Pons (tissue), 1 donor: ENCODE results near the gene CDC42BPA.
A peak's percentile ranks its signal among the peaks of the same experiment; 100 is the strongest.
"Not testable (repeated sequence)": the region's sequence is repeated elsewhere in the genome, so short reads cannot be mapped to it uniquely, and the experiment has no call there.

Experiments used
- DNase-seq: peaks from one replicate; pipeline ENCODE4 v3.0.0-alpha.2; 2016; ENCODE audit warnings: low spot score

Gene CDC42BPA, protein sequence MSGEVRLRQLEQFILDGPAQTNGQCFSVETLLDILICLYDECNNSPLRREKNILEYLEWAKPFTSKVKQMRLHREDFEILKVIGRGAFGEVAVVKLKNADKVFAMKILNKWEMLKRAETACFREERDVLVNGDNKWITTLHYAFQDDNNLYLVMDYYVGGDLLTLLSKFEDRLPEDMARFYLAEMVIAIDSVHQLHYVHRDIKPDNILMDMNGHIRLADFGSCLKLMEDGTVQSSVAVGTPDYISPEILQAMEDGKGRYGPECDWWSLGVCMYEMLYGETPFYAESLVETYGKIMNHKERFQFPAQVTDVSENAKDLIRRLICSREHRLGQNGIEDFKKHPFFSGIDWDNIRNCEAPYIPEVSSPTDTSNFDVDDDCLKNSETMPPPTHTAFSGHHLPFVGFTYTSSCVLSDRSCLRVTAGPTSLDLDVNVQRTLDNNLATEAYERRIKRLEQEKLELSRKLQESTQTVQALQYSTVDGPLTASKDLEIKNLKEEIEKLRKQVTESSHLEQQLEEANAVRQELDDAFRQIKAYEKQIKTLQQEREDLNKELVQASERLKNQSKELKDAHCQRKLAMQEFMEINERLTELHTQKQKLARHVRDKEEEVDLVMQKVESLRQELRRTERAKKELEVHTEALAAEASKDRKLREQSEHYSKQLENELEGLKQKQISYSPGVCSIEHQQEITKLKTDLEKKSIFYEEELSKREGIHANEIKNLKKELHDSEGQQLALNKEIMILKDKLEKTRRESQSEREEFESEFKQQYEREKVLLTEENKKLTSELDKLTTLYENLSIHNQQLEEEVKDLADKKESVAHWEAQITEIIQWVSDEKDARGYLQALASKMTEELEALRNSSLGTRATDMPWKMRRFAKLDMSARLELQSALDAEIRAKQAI (N-terminal part only)

DNA sequence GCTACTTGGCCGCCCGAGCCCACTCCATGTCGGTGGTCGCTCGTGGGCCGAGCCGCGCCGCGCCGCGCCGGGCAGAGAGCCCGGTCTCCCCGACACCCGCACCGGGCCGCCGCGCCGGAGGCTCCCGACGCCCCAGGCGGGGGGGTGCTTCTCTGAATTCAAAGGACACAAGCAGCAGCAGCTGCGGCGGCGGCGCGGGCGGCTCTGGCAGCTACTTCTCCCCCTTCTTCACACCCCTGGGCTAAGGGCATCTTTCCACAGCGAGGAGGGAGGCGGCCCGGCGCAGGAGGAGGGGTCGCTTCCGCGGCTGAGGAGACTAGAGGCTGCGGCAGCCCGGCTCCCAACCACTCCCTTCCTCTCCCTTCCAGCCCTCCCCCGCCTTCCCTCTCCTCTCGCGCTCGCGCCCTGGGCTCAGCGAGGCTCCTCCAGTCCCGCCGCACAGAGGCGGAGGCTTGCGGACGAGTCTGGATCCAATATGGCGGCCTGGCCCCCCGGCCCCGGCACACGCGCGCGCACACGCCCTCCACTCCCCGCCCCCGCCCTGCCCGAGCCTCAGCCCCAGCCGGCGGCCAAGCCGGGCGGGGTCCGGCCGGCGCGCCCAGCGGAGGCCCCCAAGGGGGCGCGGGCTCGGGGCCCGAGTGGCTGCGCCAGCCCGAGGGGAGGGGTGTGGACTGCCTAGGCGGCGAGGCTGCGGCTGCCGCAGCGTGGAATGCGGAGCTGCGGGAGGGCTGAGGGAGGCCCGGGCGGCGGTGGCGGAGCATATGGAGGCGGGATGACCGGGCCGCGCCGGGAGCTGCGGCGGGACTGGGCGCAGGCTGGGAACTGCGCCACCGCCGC lies at the start of gene CDC42BPA:
TSS of gene CDC42BPA (minus strand) at position 477 of the 837 bp plus-strand sequence. CDS start 1,310 bp downstream, outside the sequence.
- peak; percentile 80 for DNase-seq

DNA sequence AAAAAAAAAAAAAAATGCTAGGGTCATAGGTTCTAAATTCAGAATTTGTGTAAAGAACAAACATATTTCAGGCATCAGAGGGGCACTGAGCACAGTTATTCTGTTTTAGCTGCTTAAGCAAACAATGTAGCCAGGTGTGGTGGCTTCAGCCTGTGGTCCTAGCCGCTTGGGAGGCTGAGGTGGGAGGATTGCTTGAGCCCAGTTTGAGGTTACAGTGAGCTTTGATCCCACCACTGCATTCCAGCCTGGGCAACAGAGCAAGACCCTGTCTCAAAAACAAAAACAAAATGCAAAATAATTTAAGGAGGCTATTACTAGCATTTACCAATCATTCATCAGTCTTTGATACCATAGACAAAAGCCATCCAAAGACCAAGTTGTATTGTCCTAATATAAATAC lies 49.7 kb upstream of the CDC42BPA start:
- DNase-seq: no peak

DNA sequence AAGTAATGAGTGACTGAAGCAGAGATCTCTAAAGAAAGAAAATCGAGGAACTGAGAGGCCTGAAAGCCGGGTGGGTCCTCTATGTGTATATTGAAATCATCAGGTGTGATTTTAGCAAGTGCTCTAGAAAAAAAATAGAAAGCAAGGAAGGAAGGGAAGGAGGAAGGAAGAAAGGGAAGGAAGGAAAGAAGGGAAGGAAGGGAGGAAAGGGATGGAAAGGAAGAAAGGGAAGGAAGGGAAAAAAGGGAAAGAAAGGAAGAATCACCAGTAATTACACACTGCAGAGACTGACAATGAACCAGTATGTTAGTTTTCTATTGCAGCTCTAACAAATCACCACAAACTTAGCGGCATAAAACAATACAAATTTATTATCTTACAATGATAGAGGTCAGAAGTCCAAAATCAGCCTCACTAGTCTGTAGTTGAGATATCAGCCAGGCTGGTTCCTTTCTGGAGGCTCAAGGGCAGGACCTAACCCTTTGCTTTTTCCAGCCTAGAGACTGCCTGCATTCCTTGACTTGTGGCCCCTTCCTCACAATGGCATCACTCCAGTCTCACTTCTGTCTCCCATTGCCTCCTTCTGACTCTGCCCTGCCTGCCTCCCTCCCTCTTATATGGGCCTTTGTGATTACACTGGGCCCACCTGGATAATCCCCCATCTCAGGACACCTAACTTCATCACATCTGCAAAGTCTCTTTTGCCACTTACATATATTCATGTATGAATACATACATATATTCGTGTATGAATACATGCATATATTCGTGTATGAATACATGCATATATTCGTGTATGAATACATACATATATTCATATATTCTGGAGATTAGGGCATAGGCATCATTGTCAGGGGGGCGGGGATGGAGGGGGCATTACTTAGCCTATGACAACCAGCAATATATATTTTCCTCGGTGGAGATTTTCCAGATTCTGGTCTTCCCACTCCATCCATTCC lies 47.5 kb upstream of the CDC42BPA start:
- no peak for DNase-seq

DNA sequence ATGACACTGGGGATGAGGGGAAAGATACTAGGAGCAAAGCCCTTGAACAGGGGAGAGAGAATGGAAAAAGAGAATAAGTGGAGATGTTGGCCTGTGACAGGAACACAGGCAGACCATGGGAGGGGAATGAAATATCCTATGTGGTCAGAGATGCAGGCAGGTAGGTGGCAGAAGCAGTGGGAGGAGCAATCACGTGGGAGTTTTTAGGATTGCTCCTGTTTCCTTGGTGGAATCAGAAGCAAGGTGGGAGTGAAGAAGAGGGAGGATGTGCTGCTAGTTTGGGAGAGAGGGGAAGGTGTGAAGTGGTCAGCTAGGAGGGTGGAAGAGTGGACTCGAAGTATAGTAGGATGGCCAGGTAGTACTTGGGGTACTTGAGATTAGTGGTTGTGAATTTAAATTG lies 46.4 kb upstream of the CDC42BPA start:
- DNase-seq: no peak

DNA sequence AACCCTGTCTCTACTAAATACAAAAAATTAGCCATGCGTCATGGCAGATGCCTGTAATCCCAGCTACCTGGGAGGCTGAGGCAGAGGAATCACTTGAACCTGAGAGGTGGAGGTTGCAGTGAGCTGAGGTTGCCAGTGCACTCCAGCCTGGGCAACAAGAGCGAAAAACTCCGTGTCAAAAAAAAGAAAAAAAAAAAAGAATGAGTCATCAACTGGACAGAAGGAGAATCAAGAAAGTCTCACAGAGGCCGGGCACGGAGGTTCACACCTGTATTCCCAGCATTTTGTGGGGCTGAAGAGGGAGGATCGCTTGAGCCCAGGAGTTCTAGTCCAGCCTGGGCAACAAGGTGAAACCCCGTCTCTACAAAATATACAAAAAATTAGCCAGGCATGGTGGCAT lies 45.5 kb upstream of the CDC42BPA start:
- no peak for DNase-seq

DNA sequence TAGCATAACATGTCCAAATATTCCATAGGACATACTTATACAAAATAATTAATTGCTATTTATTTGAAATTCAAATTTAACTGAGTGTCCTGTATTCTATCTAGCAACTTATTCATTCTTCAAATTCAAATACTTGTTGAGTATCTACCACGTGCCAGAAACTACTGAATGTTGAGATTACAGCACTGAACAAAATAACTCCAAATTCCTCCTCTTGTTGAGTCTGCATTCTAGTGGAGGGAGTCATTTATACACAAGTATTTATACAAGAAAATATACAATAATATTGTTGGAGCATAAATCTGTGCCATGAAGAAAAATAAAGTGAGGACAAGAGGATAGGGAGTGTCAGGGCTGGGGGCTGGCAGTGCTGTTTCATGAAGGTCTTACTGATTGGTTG lies 43.7 kb upstream of the CDC42BPA start:
- DNase-seq: no peak

DNA sequence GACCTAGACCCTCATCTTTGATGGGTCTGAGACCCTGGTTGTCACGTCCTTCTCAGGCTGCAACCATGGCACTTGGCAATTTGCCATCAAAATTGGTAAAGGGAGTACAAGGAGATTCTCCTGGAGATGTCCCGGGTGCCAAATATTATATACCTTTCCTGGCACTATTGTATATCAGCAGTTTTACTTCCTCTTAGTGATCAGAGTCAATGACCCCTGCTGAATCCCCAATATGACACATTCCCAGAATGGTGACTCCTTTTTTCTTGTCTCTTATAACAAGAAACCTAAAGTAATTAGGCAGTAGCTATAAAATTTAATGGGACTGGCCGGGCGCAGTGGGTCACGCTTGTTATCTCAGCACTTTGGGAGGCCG lies 39.6 kb upstream of the CDC42BPA start:
- DNase-seq: no peak

DNA sequence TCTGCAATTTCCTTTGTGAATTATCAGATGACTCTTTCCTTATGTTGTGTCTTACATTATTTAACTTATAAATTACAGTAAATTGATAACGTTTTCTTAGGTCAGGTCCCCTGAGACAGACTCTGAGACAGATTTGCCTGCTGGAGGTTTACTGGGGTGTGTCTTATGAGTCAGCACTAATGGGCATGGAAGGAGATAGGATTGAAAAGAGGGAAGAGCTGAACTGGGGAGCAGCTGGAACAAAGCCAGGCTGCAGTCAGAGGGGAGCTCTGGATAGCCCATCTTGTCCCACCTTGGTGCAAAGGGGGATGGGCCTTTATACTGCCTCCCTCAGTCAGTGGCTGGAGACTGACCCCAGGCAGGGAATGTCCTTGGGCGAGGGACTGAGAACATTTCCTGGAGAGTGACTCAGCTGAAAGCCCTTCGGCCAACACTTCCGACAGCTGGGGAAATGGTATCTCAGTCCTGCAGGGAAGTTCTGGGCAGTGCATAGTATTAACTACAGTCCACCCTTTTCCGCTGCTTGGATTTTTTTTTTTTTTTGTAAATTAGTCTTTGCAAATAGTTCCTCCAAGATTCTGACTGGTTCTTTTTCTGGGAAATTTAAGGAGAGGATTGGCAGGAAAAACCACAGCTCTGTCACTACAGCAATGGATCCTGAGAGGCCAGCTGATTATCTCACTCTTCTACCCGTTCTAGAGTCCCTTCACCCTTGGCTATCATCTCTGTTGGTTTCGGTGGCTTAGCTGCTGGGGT lies 39.1 kb upstream of the CDC42BPA start:
- no peak for DNase-seq

DNA sequence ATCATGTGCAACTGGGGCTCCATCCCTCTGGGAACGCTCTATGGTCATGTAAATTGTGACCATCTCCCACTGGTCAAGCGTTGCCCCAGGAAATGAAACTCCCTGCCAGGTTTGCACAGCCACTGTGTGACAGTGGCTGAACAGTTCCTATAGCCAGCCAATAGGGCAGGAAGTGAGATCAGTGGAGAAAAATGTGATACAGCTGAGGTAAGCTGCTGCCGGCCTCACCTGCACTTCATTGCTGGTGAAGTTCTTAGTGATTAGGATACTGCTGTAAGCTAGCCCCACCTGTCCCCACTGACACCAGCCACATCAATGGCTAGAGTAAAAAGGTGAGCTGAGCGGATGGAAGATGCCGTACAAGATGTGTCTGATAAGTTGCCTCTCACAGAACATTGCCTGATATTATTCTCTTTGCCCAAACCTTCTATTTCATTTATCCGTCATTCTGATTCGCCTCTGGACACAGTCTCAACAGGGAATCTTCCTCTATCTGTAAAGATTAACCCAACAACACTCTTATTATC lies 38.4 kb upstream of the CDC42BPA start:
- DNase-seq: no peak

DNA sequence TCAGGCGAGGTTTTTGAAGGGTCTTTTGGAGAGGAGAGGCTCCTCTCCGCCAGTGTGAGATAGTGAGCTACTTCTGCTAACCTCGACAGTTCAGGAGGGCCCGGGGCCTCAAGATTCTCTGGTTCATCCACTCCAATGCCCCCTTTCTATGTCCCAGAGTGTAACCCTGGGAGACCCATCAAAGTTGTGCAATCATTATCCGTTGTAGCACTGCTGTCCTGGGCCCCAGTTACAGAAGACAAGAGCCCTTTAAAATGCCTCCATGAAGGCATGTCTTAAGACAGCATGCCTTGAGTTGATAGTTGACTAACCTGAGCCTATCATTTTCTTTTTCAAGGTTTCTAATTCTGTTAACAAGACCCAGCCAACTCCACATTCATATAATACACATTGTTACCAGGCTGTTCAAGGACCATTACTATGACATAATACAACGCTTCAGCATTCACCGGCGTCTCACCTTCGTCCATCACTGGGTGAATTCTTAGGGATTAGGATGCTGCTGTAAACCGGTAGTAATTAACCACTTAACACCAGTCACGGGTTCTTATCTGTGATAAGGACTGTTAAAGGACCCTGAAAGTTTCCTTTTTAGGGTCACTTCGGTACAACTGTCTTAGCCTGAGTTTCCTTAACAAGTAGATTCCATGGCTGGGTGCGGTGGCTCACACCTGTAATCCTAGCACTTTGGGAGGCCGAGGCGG lies 37.4 kb upstream of the CDC42BPA start:
- DNase-seq: no peak

DNA sequence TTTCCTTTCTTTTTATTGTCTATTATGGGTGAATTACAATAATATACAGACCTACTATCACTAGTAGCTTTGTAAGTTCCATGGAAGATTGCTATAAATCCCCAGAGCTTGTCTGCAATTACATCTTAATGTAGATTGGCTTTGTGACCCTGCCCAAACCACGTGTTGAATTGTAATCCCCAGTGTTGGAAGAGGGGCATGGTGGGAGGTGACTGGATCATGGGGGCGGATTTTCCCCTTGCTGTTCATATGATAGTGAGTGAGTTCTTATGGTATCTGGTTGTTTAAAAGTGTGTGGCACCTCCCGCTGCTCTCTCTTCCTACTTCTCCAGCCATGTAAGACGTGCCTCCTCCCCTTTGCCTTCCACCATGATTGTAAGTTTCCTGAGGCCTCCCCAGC lies 34.9 kb upstream of the CDC42BPA start:
- DNase-seq: no peak

DNA sequence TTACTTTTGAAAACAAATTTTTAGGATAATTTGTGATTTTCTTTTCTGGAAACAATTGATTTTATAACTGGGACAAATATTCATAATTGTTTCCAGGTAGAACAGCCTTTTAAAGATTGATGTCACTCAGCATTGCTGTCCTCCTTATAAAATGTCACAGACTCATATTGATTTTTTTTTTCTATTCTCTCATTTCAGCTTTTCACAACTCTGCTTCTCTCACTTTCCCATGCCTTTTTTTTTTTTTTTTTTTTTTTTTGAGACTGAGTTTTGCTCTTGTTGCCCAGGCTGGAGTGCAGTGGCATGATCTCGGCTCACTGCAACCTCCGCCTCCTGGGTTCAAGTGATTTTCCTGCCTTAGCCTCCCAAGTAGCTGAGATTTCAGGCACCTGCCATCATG lies 33.9 kb upstream of the CDC42BPA start:
- DNase-seq: not testable (repeated sequence)

DNA sequence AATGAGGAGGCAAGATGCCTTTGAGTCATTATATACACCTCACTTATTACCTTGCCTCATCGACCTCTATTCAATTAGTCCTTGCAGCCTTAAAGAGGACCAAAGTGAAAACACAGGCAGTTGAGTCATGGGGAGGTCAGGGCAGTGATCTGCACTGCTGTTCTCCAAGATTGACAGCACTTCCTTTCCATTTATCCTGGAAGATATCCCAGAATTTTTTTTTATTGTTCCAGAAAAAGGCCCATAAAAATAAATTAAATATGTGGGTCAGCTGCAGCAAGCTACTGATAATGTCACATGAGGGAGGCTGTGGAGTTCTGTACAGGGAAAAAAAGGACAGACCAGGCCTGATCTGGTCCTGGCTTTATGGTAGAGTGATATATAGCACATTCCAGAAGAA lies 33.2 kb upstream of the CDC42BPA start:
- DNase-seq: no peak

DNA sequence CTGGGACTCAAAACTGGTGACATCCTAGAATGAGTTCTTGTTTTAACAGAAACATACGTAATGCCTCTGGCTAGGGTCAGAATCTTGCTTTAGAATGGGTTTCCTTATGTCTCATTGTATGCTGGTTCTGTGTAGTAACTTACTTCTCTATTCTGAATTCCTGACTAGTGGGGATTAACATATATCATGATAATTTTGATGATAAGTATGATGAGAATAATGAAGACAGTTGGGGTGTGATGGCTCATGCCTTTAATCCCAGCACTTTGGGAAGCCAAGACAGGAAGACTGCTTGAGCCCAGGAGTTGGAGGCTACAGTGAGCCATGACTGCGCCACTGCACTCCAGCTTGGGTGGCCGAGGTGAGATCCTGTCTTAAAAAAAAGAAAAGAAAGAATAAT lies 31.7 kb upstream of the CDC42BPA start:
- no peak for DNase-seq

DNA sequence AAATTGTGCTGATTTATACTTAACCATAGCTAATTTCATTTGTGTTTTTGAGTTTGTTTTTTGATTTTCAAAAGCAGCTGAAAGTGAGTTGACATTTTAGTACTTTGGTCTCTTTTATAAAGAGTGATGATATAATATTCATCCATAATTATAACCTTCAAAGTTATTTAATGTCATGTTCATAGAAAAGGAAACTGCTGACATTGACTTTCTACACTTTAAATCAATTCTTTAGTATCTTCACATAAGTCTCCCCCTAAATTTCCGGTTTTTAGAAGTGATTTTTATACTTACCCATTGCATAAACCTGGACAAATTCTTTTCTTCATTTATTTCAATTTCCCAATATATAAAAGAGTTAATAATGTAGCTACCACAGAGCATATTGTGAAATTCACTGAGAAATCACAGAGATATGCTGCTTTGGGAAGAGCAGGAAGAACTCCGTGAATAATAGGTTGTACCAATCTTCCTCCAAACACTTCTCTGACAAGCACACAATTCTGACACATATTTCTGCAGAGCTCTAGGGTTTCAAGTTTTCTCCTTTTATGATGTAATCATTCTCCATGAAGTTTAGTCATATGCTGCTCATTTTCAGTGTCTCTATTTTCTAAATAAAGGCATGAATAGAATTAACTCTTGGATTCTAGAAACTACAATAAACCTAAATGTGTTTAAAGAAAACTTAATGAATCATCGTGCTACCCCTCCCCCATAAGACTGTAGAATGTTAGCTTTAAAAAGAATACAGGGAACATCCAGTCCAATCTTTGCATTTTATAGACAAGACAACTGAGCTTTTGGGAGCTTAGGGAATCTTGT lies 25.6 kb upstream of the CDC42BPA start:
- no peak for DNase-seq

DNA sequence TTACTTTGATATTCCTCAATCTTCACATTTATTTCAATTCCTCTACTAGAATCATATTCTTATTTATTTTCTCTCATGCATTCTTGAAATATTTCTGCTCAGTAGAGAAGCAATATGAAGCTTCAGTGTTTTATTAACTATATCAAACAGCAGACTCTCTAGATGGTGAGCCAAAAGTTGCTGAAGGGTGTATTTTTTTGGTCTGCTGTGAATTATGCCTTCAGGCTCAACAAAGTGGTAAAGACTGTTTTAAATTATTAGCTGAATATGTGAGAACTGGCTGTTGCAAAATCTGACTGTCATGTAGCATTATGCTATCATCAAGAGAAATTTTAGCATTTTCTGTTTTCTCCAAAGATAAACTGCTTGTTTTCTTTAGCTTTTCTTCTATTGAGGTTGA lies 24.9 kb upstream of the CDC42BPA start:
- DNase-seq: no peak

DNA sequence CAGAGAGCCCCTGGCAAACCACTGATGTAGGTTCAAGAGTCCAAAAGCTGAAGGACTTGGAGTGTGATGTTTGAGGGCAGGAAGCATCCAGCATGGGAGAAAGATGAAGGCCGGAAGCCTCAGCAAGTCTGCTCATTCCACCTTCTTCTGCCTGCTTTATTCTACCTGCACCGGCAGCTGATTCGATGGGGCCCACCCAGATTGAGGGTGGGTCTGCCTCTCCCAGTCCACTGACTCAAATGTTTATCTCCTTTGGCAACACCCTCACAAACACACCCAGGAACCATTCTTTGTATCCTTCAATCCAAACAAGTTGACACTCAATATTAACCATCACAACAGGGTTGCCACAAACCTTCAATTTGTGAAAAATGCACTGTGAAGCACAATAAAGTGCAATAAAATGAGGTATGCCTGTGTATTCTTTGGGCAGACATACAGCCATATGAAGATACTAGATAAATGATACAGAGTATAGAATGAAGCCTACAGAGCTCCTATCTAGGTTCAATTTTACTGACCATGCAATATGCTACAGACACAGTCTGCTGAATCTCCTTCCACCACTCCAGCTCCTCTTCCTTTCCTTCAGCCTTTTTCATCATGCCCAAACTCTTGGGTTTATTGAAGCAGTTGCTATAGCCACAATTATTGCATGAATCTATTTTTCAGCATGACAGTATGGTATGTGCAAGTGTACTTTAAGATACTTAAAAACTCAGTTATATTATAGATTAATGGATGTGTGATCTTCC lies 24.0 kb upstream of the CDC42BPA start:
- DNase-seq: no peak

DNA sequence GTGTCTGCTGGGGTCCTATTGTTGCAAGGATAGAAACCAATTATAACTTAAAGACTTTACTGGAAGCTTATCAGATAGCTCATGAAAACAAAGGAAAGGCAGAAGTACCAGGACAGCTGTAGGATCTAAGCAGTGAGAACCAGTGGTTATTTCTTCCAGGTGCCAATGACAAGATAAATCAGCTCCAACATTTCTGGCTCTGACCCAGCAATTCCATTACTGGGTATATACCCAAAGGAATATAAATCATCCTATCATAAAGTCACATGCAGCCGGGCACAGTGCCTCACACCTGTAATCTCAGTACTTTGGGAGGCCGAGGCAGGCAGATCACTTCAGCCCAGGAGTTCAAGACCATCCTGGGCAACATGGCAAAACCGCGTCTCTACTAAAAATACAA lies 17.8 kb upstream of the CDC42BPA start:
- DNase-seq: not testable (repeated sequence)
